Measurements from ENCODE around the gene IFNG-AS1.

DNA sequence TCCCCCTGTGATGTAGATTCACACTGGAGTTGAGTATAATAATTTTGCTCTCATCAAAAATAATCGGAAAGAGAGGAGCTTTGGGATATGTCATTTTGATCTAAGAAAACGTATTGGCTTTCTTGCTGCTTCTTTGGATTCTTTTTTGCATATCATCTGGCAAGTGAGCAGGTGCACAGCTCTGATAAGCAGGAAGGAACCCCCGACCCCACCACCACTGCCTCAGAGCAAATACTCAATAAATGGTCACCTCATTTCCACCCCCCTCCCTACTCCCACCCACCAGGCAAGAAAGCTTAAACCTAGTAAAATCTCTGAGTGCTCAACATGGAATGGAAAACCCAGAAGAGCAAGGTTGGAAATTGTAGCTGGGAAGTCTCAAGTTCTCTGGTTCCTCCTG is 49.4 kb downstream of the IFNG-AS1 start:
- TF ChIP-seq, protein P1, sequence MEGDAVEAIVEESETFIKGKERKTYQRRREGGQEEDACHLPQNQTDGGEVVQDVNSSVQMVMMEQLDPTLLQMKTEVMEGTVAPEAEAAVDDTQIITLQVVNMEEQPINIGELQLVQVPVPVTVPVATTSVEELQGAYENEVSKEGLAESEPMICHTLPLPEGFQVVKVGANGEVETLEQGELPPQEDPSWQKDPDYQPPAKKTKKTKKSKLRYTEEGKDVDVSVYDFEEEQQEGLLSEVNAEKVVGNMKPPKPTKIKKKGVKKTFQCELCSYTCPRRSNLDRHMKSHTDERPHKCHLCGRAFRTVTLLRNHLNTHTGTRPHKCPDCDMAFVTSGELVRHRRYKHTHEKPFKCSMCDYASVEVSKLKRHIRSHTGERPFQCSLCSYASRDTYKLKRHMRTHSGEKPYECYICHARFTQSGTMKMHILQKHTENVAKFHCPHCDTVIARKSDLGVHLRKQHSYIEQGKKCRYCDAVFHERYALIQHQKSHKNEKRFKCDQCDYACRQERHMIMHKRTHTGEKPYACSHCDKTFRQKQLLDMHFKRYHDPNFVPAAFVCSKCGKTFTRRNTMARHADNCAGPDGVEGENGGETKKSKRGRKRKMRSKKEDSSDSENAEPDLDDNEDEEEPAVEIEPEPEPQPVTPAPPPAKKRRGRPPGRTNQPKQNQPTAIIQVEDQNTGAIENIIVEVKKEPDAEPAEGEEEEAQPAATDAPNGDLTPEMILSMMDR (conservative IDR thresholded peaks at IDR 0.05; ENCODE audit: low read length) = no peak
- TF ChIP-seq EZH2phosphoT487 (IDR thresholded peaks at IDR 0.05; ENCODE audit: borderline replicate concordance, low read depth, low read length) = no peak

Measured in OCI-LY7 (cell line).